H9 (cell line): ENCODE measurements around the gene ZFPL1. TPM values are rescaled to one million over a fixed set of nuclear protein-coding genes. Genes with fewer than 3 reads are reported as not detected.
A peak's percentile ranks its signal among the peaks of the same experiment; 100 is the strongest.

Experiments
- DNase-seq: peaks from one replicate; pipeline ENCODE4 v3.0.0-alpha.2; 2017
- H2AFZ ChIP-seq: one replicate; pipeline ENCODE4 v1.6.1; 2013; ENCODE audit warnings: mild to moderate bottlenecking, low read length, control low read depth, moderate library complexity
- H2AK5ac ChIP-seq: 2 replicates; pipeline ENCODE4 v1.6.1; 2013; ENCODE audit warnings: low read length, control low read depth, mixed read lengths; ENCODE audit not compliant: insufficient read length
- H2BK120ac ChIP-seq: one replicate; pipeline ENCODE4 v1.6.1; 2013; ENCODE audit warnings: low read depth, mild to moderate bottlenecking, low read length, control low read depth, inconsistent platforms; ENCODE audit not compliant: poor library complexity, severe bottlenecking
- H2BK12ac ChIP-seq: 2 replicates; pipeline ENCODE4 v1.6.1; 2013; ENCODE audit warnings: low read length, control low read depth, mixed read lengths, low read depth; ENCODE audit not compliant: insufficient read length
- H2BK15ac ChIP-seq: 2 replicates; pipeline ENCODE4 v1.6.1; 2013; ENCODE audit warnings: low read depth, low read length, control low read depth
- H2BK20ac ChIP-seq: one replicate; pipeline ENCODE4 v1.6.1; 2013; ENCODE audit warnings: low read depth, mild to moderate bottlenecking, low read length, control low read depth, inconsistent platforms; ENCODE audit not compliant: poor library complexity, severe bottlenecking
- H2BK5ac ChIP-seq: 2 replicates; pipeline ENCODE4 v1.6.1; 2013; ENCODE audit warnings: low read length, control low read depth, mixed read lengths; ENCODE audit not compliant: insufficient read length
- H3K14ac ChIP-seq: 2 replicates; pipeline ENCODE4 v1.6.1; 2013; ENCODE audit warnings: low read length, control low read depth; ENCODE audit not compliant: insufficient read depth
- H3K18ac ChIP-seq: 2 replicates; pipeline ENCODE4 v1.6.1; 2013; ENCODE audit warnings: low read depth, mild to moderate bottlenecking, mixed read lengths, low read length, control low read depth; ENCODE audit not compliant: insufficient read length
- H3K23ac ChIP-seq: 2 replicates; pipeline ENCODE4 v1.6.1; 2013; ENCODE audit warnings: low read length, control low read depth, mixed read lengths, low read depth; ENCODE audit not compliant: insufficient read length
- H3K23me2 ChIP-seq: 2 replicates; pipeline ENCODE4 v1.6.1; 2013; ENCODE audit warnings: low read depth, mild to moderate bottlenecking, mixed read lengths, low read length, control low read depth; ENCODE audit not compliant: insufficient read length, poor library complexity, severe bottlenecking
- H3K27ac ChIP-seq: 2 replicates; pipeline ENCODE4 v1.5.1; 2013; ENCODE audit warnings: low read length, control low read depth, mixed read lengths, low read depth; ENCODE audit not compliant: insufficient read length
- H3K27me3 ChIP-seq: 2 replicates; pipeline ENCODE4 v1.6.1; 2013; ENCODE audit warnings: low read length, control low read depth, inconsistent platforms; ENCODE audit not compliant: insufficient read depth
- H3K4ac ChIP-seq: 2 replicates; pipeline ENCODE4 v1.6.1; 2013; ENCODE audit warnings: low read depth, mild to moderate bottlenecking, control low read depth, inconsistent platforms, low read length, moderate library complexity
- H3K4me1 ChIP-seq: 2 replicates; pipeline ENCODE4 v1.6.1; 2013; ENCODE audit warnings: low read length, control low read depth, inconsistent platforms; ENCODE audit not compliant: insufficient read depth
- H3K4me2 ChIP-seq: 2 replicates; pipeline ENCODE4 v1.6.1; 2013; ENCODE audit warnings: low read length, control low read depth, mixed read lengths; ENCODE audit not compliant: insufficient read length, insufficient read depth
- H3K56ac ChIP-seq: 2 replicates; pipeline ENCODE4 v1.6.1; 2013; ENCODE audit warnings: low read depth, mild to moderate bottlenecking, mixed read lengths, low read length, control low read depth; ENCODE audit not compliant: insufficient read length
- H3K79me1 ChIP-seq: 2 replicates; pipeline ENCODE4 v1.6.1; 2013; ENCODE audit warnings: low read depth, mild to moderate bottlenecking, moderate library complexity, low read length, control low read depth, inconsistent platforms; ENCODE audit not compliant: insufficient read depth, poor library complexity, severe bottlenecking
- H3K79me2 ChIP-seq: 2 replicates; pipeline ENCODE4 v1.6.1; 2013; ENCODE audit warnings: low read length, control low read depth, inconsistent platforms; ENCODE audit not compliant: insufficient read depth
- H3K9ac ChIP-seq: 2 replicates; pipeline ENCODE4 v1.6.1; 2013; ENCODE audit warnings: low read length, control low read depth, mixed read lengths; ENCODE audit not compliant: insufficient read length; ENCODE audit errors: extremely low read depth
- H3K9me3 ChIP-seq: one replicate; pipeline ENCODE4 v1.6.1; 2013; ENCODE audit warnings: low read depth, low read length, inconsistent platforms; ENCODE audit not compliant: control insufficient read depth
- H3T11ph ChIP-seq: one replicate; pipeline ENCODE4 v1.6.1; 2013; ENCODE audit warnings: mild to moderate bottlenecking, low read length, control low read depth, inconsistent platforms
- H4K20me1 ChIP-seq: one replicate; pipeline ENCODE4 v1.6.1; 2013; ENCODE audit not compliant: control insufficient read depth, insufficient read length, insufficient read depth
- H4K5ac ChIP-seq: 2 replicates; pipeline ENCODE4 v1.6.1; 2013; ENCODE audit warnings: low read depth, mild to moderate bottlenecking, mixed read lengths, low read length, control low read depth; ENCODE audit not compliant: insufficient read length
- H4K8ac ChIP-seq: replicated peaks from 2 replicates; pipeline ENCODE4 v1.6.1; 2013; ENCODE audit warnings: low read length, control low read depth, mixed read lengths, low read depth; ENCODE audit not compliant: insufficient read length
- H4K91ac ChIP-seq: 2 replicates; pipeline ENCODE4 v1.6.1; 2013; ENCODE audit warnings: low read depth, mild to moderate bottlenecking, moderate library complexity, mixed read lengths, low read length, control low read depth; ENCODE audit not compliant: insufficient read length
- H3K27ac Mint-ChIP-seq, 3 experiments: 2 replicates in 2 of 3; 3 replicates in 1 of 3; pipeline ENCODE4 v1.8.0; 2020 to 2021; ENCODE audit warnings: mixed read lengths in 3 of 3, mild to moderate bottlenecking in 1 of 3, moderate library complexity in 1 of 3
- H3K27me3 Mint-ChIP-seq: 2 replicates; pipeline ENCODE4 v1.8.0; 2021; ENCODE audit warnings: low read depth, mild to moderate bottlenecking, moderate library complexity, mixed read lengths
- H3K36me3 Mint-ChIP-seq, 3 experiments: 2 replicates in 2 of 3; 3 replicates in 1 of 3; pipeline ENCODE4 v1.8.0; 2020 to 2021; ENCODE audit warnings: low read depth in 3 of 3, mixed read lengths in 3 of 3; ENCODE audit not compliant: insufficient read depth in 1 of 3
- H3K4me1 Mint-ChIP-seq, 2 experiments: 2 replicates each; pipeline ENCODE4 v1.8.0; 2020; ENCODE audit warnings: mixed read lengths in 2 of 2
- H3K4me3 Mint-ChIP-seq, 2 experiments: 2 replicates in 1 of 2; 3 replicates in 1 of 2; pipeline ENCODE4 v1.8.0; 2020 to 2021; ENCODE audit warnings: mild to moderate bottlenecking in 2 of 2, mixed read lengths in 2 of 2, moderate library complexity in 1 of 2
- H3K9me3 Mint-ChIP-seq, 2 experiments: 2 replicates in 1 of 2; 3 replicates in 1 of 2; pipeline ENCODE4 v1.8.0; 2020; ENCODE audit warnings: mild to moderate bottlenecking in 2 of 2, mixed read lengths in 2 of 2, moderate library complexity in 1 of 2
- CTCF ChIP-seq: fragments of 200-600 bp; sonication (generic); conservative IDR thresholded peaks from 3 replicates; pipeline ENCODE4 v1.8.0; 2021; ENCODE audit warnings: antibody characterized with exemption, mild to moderate bottlenecking
- WGBS: extraction: QIAGEN DNeasy Blood & Tissue Kit; methylation state at CpG from one replicate; pipeline ENCODE4 v1.1.7; 2013; ENCODE audit warnings: missing lambda C conversion rate, low lambda C conversion rate, mixed read lengths; ENCODE audit not compliant: insufficient read length; ENCODE audit errors: extremely low coverage; 5-methylcytosine and 5-hydroxymethylcytosine counted together
- total RNA-seq: library from RNA; stranded (reverse); gene quantifications from 2 replicates; pipeline ENCODE4 v1.2.1, GENCODE V29; 2021

Gene ZFPL1
- total RNA-seq, 1 experiment from 2014 or later, result 24.2 TPM

DNA sequence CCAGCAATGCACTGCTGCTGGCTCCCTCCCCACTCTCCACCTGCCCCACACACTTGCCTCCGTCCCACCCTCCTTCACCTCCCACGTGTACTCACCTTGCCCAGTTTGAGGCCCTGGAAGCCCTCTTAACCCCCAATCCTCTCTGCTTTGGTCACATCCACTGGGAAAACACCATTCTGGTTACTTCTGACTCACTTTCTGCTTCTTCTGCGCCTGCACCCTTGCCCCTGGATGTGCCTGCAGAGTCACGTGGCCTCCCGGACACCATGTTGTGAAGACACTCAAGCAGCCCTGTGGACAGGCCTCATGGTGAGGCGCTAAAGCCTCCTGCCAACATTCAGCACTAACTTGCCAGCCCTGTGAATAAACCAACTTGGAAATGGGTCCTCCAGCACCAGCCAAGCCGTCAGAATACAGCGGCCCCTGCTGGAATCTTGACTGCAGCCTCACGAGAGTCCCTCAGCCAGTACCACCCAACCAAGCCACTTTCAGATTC is 23.1 kb upstream of the ZFPL1 start:
- peaks cover 6 to 10% of the 10 kb centered on the region in 2 experiments for H3K4me1 Mint-ChIP-seq
- Histone ChIP-seq H4K5ac (no peak overlapping the region), H2AK5ac (no peak overlapping the region), H3K4me2 (no peak overlapping the region), H3K27me3 (no peaks in the 10 kb centered on the region), H2AFZ (no peak overlapping the region), H3K79me1 (no peaks in the 10 kb centered on the region), H3K56ac (no peak overlapping the region), H2BK20ac (no peak overlapping the region), H3K18ac (no peak overlapping the region), H3K9me3 (no peaks in the 10 kb centered on the region), H3K27ac (no peak overlapping the region), H3K14ac (no peak overlapping the region), H4K91ac (no peak overlapping the region), H3K4me1 (no peaks in the 10 kb centered on the region), H3T11ph (no peak overlapping the region), H3K23me2 (no peaks in the 10 kb centered on the region), H3K79me2 (no peaks in the 10 kb centered on the region), H3K23ac (no peak overlapping the region), H2BK12ac (no peak overlapping the region), H3K9ac (no peak overlapping the region), H2BK120ac (no peak overlapping the region), H2BK15ac (no peak overlapping the region), H3K4ac (no peak overlapping the region), H2BK5ac (no peak overlapping the region), H4K20me1 (no peaks in the 10 kb centered on the region), H4K8ac (no peak overlapping the region)
- H3K36me3 Mint-ChIP-seq, result no peaks in the 10 kb centered on the region
- no peak overlapping the region for H3K4me3 Mint-ChIP-seq
- peak overlapping the region in 1 of 3 experiments; percentile 42; a peak in 3 of 7 replicates for H3K27ac Mint-ChIP-seq
- H3K27me3 Mint-ChIP-seq, result peaks cover 8% of the 10 kb centered on the region
- TF ChIP-seq CTCF, result peak; percentile 73
- peak; percentile 74 for DNase-seq
- WGBS, result no CpG with 5 or more reads among the region's 9 CpGs
- no peaks in the 10 kb centered on the region for H3K9me3 Mint-ChIP-seq
